ENCODE measurements around the gene FOXP1. TPM values are rescaled to one million over a fixed set of nuclear protein-coding genes. Genes with fewer than 3 reads are reported as not detected.
A peak's percentile ranks its signal among the peaks of the same experiment; 100 is the strongest.

FOXP1 gene
- total RNA-seq, 1 experiment from 2014 or later, result 75.3 TPM

DNA sequence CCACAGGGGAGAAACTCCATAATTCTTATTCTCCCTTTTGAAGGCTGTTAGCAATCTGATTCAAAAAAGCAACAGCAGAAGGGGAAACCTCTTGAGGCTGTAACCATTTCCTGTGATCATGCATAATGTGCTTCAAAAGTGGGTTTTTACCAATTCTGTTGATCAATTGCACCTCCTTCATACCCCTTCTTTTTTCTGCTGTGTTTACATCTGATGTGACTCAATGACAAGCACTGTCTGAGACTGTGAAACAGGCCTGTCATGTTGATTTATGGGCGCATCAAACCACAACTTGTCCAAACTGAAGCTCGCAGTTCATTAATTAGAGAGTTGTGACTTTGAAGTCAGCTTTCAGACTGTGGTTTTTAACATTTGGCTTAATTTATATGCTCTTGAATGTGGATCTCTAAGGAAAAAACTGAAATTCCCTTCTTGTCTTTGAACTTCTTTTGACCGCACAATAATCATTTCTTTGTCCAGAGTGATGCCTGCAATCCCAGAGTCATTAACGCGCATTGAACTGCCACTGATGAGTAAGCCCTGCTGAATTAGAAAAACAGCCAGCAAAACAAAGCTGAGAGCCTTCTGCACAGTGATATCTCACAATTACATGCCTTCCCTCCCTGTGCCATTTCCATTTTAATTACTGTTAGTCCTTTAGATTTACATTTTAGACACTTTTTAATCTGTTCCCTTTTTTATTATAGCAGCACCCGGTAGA is 532.8 kb downstream of the FOXP1 start:
- H3K9ac ChIP-seq (ENCODE audit: extremely low read depth, insufficient read length, low read length), result no peak overlapping the region
- no peak overlapping the region for H2BK12ac ChIP-seq (ENCODE audit: insufficient read length, low read depth, low read length)
- H3K27me3 ChIP-seq (ENCODE audit: insufficient read depth, low read length), result no peaks in the 10 kb centered on the region
- H2AFZ ChIP-seq (ENCODE audit: low read length), result no peak overlapping the region
- no peak for DNase-seq
- no peaks in the 10 kb centered on the region for H3K9me3 ChIP-seq (ENCODE audit: control insufficient read depth, low read depth, low read length)
- no peak overlapping the region for H3K14ac ChIP-seq (ENCODE audit: insufficient read depth, low read length)
- H2AK5ac ChIP-seq (ENCODE audit: insufficient read length, low read length), result no peak overlapping the region
- H2BK15ac ChIP-seq (ENCODE audit: low read depth, low read length), result no peak overlapping the region
- peak overlapping the region; percentile 47 for H3K27ac ChIP-seq (ENCODE audit: insufficient read length, low read depth, low read length)
- TF ChIP-seq, protein P1, sequence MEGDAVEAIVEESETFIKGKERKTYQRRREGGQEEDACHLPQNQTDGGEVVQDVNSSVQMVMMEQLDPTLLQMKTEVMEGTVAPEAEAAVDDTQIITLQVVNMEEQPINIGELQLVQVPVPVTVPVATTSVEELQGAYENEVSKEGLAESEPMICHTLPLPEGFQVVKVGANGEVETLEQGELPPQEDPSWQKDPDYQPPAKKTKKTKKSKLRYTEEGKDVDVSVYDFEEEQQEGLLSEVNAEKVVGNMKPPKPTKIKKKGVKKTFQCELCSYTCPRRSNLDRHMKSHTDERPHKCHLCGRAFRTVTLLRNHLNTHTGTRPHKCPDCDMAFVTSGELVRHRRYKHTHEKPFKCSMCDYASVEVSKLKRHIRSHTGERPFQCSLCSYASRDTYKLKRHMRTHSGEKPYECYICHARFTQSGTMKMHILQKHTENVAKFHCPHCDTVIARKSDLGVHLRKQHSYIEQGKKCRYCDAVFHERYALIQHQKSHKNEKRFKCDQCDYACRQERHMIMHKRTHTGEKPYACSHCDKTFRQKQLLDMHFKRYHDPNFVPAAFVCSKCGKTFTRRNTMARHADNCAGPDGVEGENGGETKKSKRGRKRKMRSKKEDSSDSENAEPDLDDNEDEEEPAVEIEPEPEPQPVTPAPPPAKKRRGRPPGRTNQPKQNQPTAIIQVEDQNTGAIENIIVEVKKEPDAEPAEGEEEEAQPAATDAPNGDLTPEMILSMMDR (conservative IDR thresholded peaks at IDR 0.05), result no peak
- H2BK120ac ChIP-seq (ENCODE audit: low read depth, low read length, poor library complexity, severe bottlenecking), result no peak overlapping the region
- no peaks in the 10 kb centered on the region for H3K79me1 ChIP-seq (ENCODE audit: insufficient read depth, low read depth, low read length, poor library complexity, severe bottlenecking)
- Mint-ChIP-seq H3K9me3 (no peaks in the 10 kb centered on the region; a peak in 1 of 5 replicates), H3K4me1 (peaks cover 91 to 92% of the 10 kb centered on the region in 2 experiments), H3K27me3 (ENCODE audit: low read depth) (no peaks in the 10 kb centered on the region), H3K36me3 (ENCODE audit: insufficient read depth in 1 of 3, low read depth in 3 of 3) (peaks cover 0 to 18% (median 14%) of the 10 kb centered on the region in 3 experiments; a peak in 5 of 7 replicates), H3K27ac (peak overlapping the region in 2 of 3 experiments; percentile 24 to 25; a peak in 3 of 7 replicates), H3K4me3 (peak overlapping the region in 1 of 2 experiments; percentile 45; a peak in 2 of 5 replicates)
- H3K4me2 ChIP-seq (ENCODE audit: insufficient read depth, insufficient read length, low read length), result peak overlapping the region; percentile 37
- no peak overlapping the region for H4K91ac ChIP-seq (ENCODE audit: insufficient read length, low read depth, low read length)
- H3K4me1 ChIP-seq (ENCODE audit: insufficient read depth, low read length), result peaks cover 35% of the 10 kb centered on the region
- WGBS (ENCODE audit: extremely low coverage, insufficient read length, low lambda C conversion rate), result no CpG with 5 or more reads among the region's 6 CpGs
- H4K5ac ChIP-seq (ENCODE audit: insufficient read length, low read depth, low read length), result no peak overlapping the region
- no peak overlapping the region for H3T11ph ChIP-seq (ENCODE audit: low read length)
- H2BK20ac ChIP-seq (ENCODE audit: low read depth, low read length, poor library complexity, severe bottlenecking), result no peak overlapping the region
- no peak overlapping the region for H3K56ac ChIP-seq (ENCODE audit: insufficient read length, low read depth, low read length)
- H4K8ac ChIP-seq (replicated peaks; ENCODE audit: insufficient read length, low read depth, low read length), result no peak overlapping the region
- H3K4ac ChIP-seq (ENCODE audit: low read depth, low read length), result no peak overlapping the region
- no peaks in the 10 kb centered on the region for H4K20me1 ChIP-seq (ENCODE audit: control insufficient read depth, insufficient read depth, insufficient read length)
- H3K23ac ChIP-seq (ENCODE audit: insufficient read length, low read depth, low read length), result no peak overlapping the region
- H3K79me2 ChIP-seq (ENCODE audit: insufficient read depth, low read length), result no peaks in the 10 kb centered on the region
- no peak overlapping the region for H2BK5ac ChIP-seq (ENCODE audit: insufficient read length, low read length)
- H3K18ac ChIP-seq (ENCODE audit: insufficient read length, low read depth, low read length), result no peak overlapping the region
- no peaks in the 10 kb centered on the region for H3K23me2 ChIP-seq (ENCODE audit: insufficient read length, low read depth, low read length, poor library complexity, severe bottlenecking)

Data from H9 (cell line).